Panc1 (cell line): ENCODE data around the gene ACTRT2. TPM values are rescaled to one million over a fixed set of nuclear protein-coding genes. Genes with fewer than 3 reads are reported as not detected.

Experiments used
- ATAC-seq: fragments of 200-7000 bp; cut with Tn5 transposase; 2 replicates; pipeline ENCODE4 v1.9.1; 2020; ENCODE audit warnings: mild to moderate bottlenecking, moderate library complexity
- BruUV-seq: library from RNA; stranded (reverse); fragments of 400-500 nt; replicated peaks from 2 replicates; lab custom pipeline; 2021; lab: Mats Ljungman, UMichigan
- CTCF ChIA-PET: fragments of 300-600 bp; sonication (Branson Sonifier 250); formaldehyde crosslinking; loops from one replicate; lab custom pipeline; 2022; ENCODE audit warnings: antibody characterized with exemption; lab: Charles Lee
- POLR2A ChIA-PET: fragments of 300-600 bp; sonication (Branson Sonifier 250); formaldehyde crosslinking; loops from one replicate; lab custom pipeline; 2022; ENCODE audit warnings: antibody characterized with exemption; lab: Charles Lee
- DNase-seq: peaks from one replicate; pipeline ENCODE4 v3.0.0-alpha.2; 2010; ENCODE audit warnings: low read depth, low spot score
- H3K27ac ChIP-seq: 2 replicates; pipeline ENCODE4 v1.5.1; 2011; ENCODE audit warnings: mild to moderate bottlenecking, low read length, inconsistent platforms
- H3K27me3 ChIP-seq: fragments of 200-500 bp; sonication (Bioruptor generic); 2 replicates; pipeline ENCODE4 v1.6.0; 2014; ENCODE audit warnings: low read length, inconsistent platforms; ENCODE audit not compliant: control insufficient read depth, insufficient read depth
- H3K36me3 ChIP-seq: fragments of 200-500 bp; sonication (Bioruptor generic); 2 replicates; pipeline ENCODE4 v1.5.1; 2014; ENCODE audit warnings: inconsistent platforms, mild to moderate bottlenecking, low read length, moderate library complexity; ENCODE audit not compliant: control insufficient read depth, insufficient read depth
- H3K4me1 ChIP-seq: 2 replicates; pipeline ENCODE4 v1.5.1; 2011; ENCODE audit warnings: inconsistent platforms, mild to moderate bottlenecking, low read length, moderate library complexity; ENCODE audit not compliant: control insufficient read depth, insufficient read depth
- H3K4me3 ChIP-seq, 2 experiments: 2 replicates each; pipeline ENCODE4 v1.5.1; 2011 to 2012; ENCODE audit warnings: low read depth in 2 of 2, low read length in 2 of 2, mild to moderate bottlenecking in 2 of 2, inconsistent platforms in 1 of 2, moderate library complexity in 1 of 2
- H3K9me3 ChIP-seq: fragments of 200-500 bp; sonication (Bioruptor generic); 2 replicates; pipeline ENCODE4 v1.5.1; 2014; ENCODE audit warnings: low read depth, mild to moderate bottlenecking, inconsistent platforms, low read length, moderate library complexity; ENCODE audit not compliant: control insufficient read depth, insufficient read depth
- POLR2AphosphoS5 ChIP-seq: IDR thresholded peaks from 2 replicates; pipeline ENCODE4 v1.6.1; 2012; ENCODE audit warnings: mild to moderate bottlenecking, low read depth, low read length, moderate library complexity
- REST ChIP-seq, 2 experiments: IDR thresholded peaks; 2 replicates each; pipeline ENCODE4 v1.6.1; 2011 to 2012; ENCODE audit warnings: low read depth in 2 of 2, control low read depth in 1 of 2, low read length in 1 of 2, mild to moderate bottlenecking in 1 of 2, moderate library complexity in 1 of 2; ENCODE audit not compliant: insufficient read depth in 1 of 2
- SIN3A ChIP-seq: IDR thresholded peaks from 2 replicates; pipeline ENCODE4 v1.6.1; 2012; ENCODE audit warnings: low read depth, mild to moderate bottlenecking, low read length, moderate library complexity, borderline replicate concordance; ENCODE audit not compliant: insufficient read depth
- TCF7L2 ChIP-seq: IDR thresholded peaks from 2 replicates; pipeline ENCODE4 v1.6.1; 2011; ENCODE audit warnings: mild to moderate bottlenecking, low read depth, low read length, inconsistent platforms
- in situ Hi-C: cut with HindIII; loops from 2 replicates; pipeline ENCODE4 v1.10.0; 2016; ENCODE audit warnings: low sequenced_read_pairs, low pct_unique_long_range_greater_than_20kb
- intact Hi-C: fragments of 100-400 bp; cut with micrococcal nuclease; formaldehyde crosslinking; loops from one replicate; pipeline ENCODE4 v1.10.0; 2022; ENCODE audit not compliant: unreplicated experiment
- total RNA-seq: library from RNA; stranded (reverse); gene quantifications from one replicate; pipeline ENCODE4 v1.2.1, GENCODE V29; 2021; ENCODE audit not compliant: unreplicated experiment
- TF ChIP-seq, protein P1 (sequence below): fragments of 450-650 bp; IDR thresholded peaks from 2 replicates; pipeline ENCODE4 v1.5.1; 2017; ENCODE audit warnings: mild to moderate bottlenecking

ACTRT2 gene
- total RNA-seq, 1 experiment from 2014 or later = not detected

DNA sequence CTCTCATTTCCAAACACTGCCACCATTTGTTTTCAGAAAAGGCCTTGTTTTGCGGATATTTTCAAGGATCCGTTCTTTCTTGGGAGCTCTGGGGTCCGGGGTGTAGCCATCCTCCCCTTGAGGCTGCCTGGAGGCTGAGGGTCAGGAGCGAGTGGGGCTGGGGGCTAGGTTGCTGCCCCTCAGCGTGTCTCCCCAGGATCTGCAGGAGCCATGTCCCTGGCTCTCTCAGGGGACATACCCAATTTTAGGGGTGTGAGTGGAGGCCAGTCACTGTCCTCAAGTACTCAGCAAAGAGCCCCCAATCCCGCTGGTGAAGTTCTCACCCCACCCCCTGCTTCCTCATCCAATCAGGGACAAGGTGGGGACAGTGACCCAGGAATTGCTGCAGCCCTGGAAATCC is 32.7 kb downstream of the ACTRT2 start:
- Histone ChIP-seq H3K27me3 (no peaks in the 10 kb centered on the region), H3K4me1 (no peaks in the 10 kb centered on the region; the same call in 1 of the 2 replicates), H3K27ac (no peak overlapping the region), H3K4me3 (no peak overlapping the region), H3K36me3 (no peaks in the 10 kb centered on the region), H3K9me3 (no peaks in the 10 kb centered on the region)
- ChIA-PET POLR2A (no interaction called here), CTCF (no interaction called here)
- ATAC-seq = no peak
- in situ Hi-C loops = no loop called here
- no peak for TF ChIP-seq REST (IDR thresholded peaks at IDR 0.05; ENCODE audit: insufficient read depth in 1 of 2, low read depth in 2 of 2, low read length in 1 of 2)
- no peak for TF ChIP-seq SIN3A
- TF ChIP-seq, protein P1, sequence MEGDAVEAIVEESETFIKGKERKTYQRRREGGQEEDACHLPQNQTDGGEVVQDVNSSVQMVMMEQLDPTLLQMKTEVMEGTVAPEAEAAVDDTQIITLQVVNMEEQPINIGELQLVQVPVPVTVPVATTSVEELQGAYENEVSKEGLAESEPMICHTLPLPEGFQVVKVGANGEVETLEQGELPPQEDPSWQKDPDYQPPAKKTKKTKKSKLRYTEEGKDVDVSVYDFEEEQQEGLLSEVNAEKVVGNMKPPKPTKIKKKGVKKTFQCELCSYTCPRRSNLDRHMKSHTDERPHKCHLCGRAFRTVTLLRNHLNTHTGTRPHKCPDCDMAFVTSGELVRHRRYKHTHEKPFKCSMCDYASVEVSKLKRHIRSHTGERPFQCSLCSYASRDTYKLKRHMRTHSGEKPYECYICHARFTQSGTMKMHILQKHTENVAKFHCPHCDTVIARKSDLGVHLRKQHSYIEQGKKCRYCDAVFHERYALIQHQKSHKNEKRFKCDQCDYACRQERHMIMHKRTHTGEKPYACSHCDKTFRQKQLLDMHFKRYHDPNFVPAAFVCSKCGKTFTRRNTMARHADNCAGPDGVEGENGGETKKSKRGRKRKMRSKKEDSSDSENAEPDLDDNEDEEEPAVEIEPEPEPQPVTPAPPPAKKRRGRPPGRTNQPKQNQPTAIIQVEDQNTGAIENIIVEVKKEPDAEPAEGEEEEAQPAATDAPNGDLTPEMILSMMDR = no peak
- TF ChIP-seq POLR2AphosphoS5 = no peak
- TF ChIP-seq TCF7L2 = no peak
- intact Hi-C loops = loop anchor here (10.0 kb wide), 1 partner anchor 559 kb away; no protein-coding TSS in a partner anchor
- BruUV-seq = no TSS peak
- no peak for DNase-seq

DNA sequence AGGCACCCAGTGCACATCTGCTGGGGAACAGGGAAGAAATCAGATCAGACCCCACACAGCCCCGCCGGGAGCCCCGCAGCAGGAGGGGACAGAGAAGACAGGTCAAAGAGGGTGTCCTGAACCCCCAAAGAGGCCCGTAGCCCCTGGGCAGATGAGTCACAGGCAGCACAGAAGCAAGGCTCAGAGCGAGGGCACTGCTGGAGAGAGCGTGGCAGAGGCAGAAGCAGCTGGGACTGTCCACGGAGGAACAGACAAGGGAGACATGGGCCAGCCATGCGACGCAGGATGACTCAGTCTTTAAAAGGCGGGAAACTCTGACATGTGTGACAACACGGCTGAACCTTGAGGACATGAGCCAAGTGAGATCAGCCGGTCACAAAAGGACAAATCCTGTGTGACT is 33.2 kb downstream of the ACTRT2 start:
- ATAC-seq (0 out of 2 replicates have a peak, but pooled peaks have one; percentile 35), DNase-seq (no peak)
- no peak overlapping the region for H3K27ac ChIP-seq
- ChIA-PET CTCF (no interaction called here), POLR2A (no interaction called here)
- H3K4me3 ChIP-seq = no peak overlapping the region
- intact Hi-C loops (loop anchor here (10.0 kb wide), 1 partner anchor 560 kb away; no protein-coding TSS in a partner anchor), in situ Hi-C loops (no loop called here)
- H3K4me1 ChIP-seq = no peaks in the 10 kb centered on the region; the same call in 1 of the 2 replicates
- no TSS peak for BruUV-seq
- TF ChIP-seq POLR2AphosphoS5 (no peak), REST (IDR thresholded peaks at IDR 0.05; ENCODE audit: insufficient read depth in 1 of 2, low read depth in 2 of 2, low read length in 1 of 2) (no peak), SIN3A (no peak), TCF7L2 (no peak)
- TF ChIP-seq, protein P1 = no peak
- H3K36me3 ChIP-seq = no peaks in the 10 kb centered on the region
- no peaks in the 10 kb centered on the region for H3K27me3 ChIP-seq
- no peaks in the 10 kb centered on the region for H3K9me3 ChIP-seq
